Sigmoid colon (tissue), 4 donors: Measurements from ENCODE around the gene TNNT1.

Experiments used
- POLR2A ChIP-seq, 2 donors: fragments of 450-650 bp; IDR thresholded peaks; one replicate each; pipeline ENCODE4 v1.6.1; 2016; ENCODE audit warnings: antibody characterized with exemption in 2 of 2, mild to moderate bottlenecking in 2 of 2, moderate library complexity in 2 of 2
- POLR2AphosphoS5 ChIP-seq, 4 donors: sonication (generic); formaldehyde crosslinking; IDR thresholded peaks; one replicate each; pipeline ENCODE4 v1.6.1; 2017; ENCODE audit warnings: antibody characterized with exemption in 4 of 4
- TF ChIP-seq, protein P1 (sequence below), 4 experiments: fragments of 450-650 bp in 3 of 4; fragments of 200-600 bp in 1 of 4; IDR thresholded peaks; one replicate each; pipeline ENCODE4 v1.5.1; 2016 to 2019; ENCODE audit warnings: antibody characterized with exemption in 4 of 4, mild to moderate bottlenecking in 3 of 4, moderate library complexity in 2 of 4

DNA sequence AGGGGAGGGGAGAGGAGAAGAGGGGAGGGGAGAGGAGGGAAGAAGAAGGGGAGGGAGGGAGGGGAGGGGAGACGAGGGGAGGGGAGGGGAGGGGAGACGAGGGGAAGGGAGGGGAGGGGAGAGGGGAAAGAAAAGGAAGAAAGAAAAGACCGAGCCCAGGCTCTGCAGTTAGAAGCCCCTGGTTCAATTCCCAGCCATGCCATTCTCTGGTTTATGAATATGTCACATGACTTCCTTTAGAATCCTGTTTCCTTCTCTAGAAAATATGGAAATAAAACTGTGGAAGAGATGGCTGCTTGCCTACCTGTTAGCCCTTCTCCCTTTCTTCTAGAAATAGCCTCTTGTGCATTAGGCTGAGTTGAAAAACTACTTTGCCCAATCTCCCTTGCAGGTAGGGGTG, 14.3 kb downstream of the TNNT1 start:
- TF ChIP-seq, protein P1, sequence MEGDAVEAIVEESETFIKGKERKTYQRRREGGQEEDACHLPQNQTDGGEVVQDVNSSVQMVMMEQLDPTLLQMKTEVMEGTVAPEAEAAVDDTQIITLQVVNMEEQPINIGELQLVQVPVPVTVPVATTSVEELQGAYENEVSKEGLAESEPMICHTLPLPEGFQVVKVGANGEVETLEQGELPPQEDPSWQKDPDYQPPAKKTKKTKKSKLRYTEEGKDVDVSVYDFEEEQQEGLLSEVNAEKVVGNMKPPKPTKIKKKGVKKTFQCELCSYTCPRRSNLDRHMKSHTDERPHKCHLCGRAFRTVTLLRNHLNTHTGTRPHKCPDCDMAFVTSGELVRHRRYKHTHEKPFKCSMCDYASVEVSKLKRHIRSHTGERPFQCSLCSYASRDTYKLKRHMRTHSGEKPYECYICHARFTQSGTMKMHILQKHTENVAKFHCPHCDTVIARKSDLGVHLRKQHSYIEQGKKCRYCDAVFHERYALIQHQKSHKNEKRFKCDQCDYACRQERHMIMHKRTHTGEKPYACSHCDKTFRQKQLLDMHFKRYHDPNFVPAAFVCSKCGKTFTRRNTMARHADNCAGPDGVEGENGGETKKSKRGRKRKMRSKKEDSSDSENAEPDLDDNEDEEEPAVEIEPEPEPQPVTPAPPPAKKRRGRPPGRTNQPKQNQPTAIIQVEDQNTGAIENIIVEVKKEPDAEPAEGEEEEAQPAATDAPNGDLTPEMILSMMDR (IDR thresholded peaks at IDR 0.05), result no peak
- TF ChIP-seq POLR2A (IDR thresholded peaks at IDR 0.05) (no peak), POLR2AphosphoS5 (IDR thresholded peaks at IDR 0.05) (no peak)
